ENCODE results near the gene DMRT2.

GRCh38 chr9:1096155-1096964 lies 46.2 kb downstream of the DMRT2 start:
- no peak for TF ChIP-seq NCOA1 (CRISPR knock-in tag; IDR thresholded peaks at IDR 0.05)
- TF ChIP-seq CTCF (CRISPR knock-in tag; IDR thresholded peaks at IDR 0.05) = no peak
- TF ChIP-seq ZNF232 (CRISPR knock-in tag; IDR thresholded peaks at IDR 0.05; ENCODE audit: borderline replicate concordance) = no peak
- TF ChIP-seq ERF (CRISPR knock-in tag; IDR thresholded peaks at IDR 0.05) = no peak
- TF ChIP-seq HDAC2 (CRISPR knock-in tag; IDR thresholded peaks at IDR 0.05) = no peak
- TF ChIP-seq CBX5 (CRISPR knock-in tag; IDR thresholded peaks at IDR 0.05; ENCODE audit: borderline replicate concordance) = no peak

Data from HepG2 (cell line).